CD4-positive, alpha-beta T cell treated with Interleukin-2 at 100 ng/mL for 4 hours (primary cell): Measurements from ENCODE around the gene GRM1.
"Not testable (repeated sequence)": the region's sequence is repeated elsewhere in the genome, so short reads cannot be mapped to it uniquely, and the experiment has no call there.

ENCODE experiments used
- DNase-seq: peaks from one replicate; pipeline ENCODE4 v3.0.0-alpha.2; 2020; ENCODE audit warnings: low spot score

The GRM1 gene

GRCh38 chr6:146191612-146192011, 162.8 kb downstream of the GRM1 start:
- DNase-seq: no peak

GRCh38 chr6:146194434-146194833, 165.6 kb downstream of the GRM1 start:
- no peak for DNase-seq

- no peak for DNase-seq
Observed at GRCh38 chr6:146200176-146200575, 171.3 kb downstream of the GRM1 start.

GRCh38 chr6:146202570-146202969, 173.7 kb downstream of the GRM1 start:
- no peak for DNase-seq

- DNase-seq: no peak
Observed at GRCh38 chr6:146209942-146210341, 181.1 kb downstream of the GRM1 start.

- DNase-seq: no peak
Observed at GRCh38 chr6:146210406-146211083, 181.7 kb downstream of the GRM1 start.

- no peak for DNase-seq
Observed at GRCh38 chr6:146211646-146212045, 182.8 kb downstream of the GRM1 start.

- DNase-seq: no peak
Observed at GRCh38 chr6:146212781-146213180, 183.9 kb downstream of the GRM1 start.

- no peak for DNase-seq
Observed at GRCh38 chr6:146219101-146219500, 190.2 kb downstream of the GRM1 start.

- no peak for DNase-seq
Observed at GRCh38 chr6:146224449-146224848, 195.6 kb downstream of the GRM1 start.

GRCh38 chr6:146224988-146225387, 196.1 kb downstream of the GRM1 start:
- DNase-seq: no peak

GRCh38 chr6:146240322-146240721, 211.5 kb downstream of the GRM1 start:
- no peak for DNase-seq

GRCh38 chr6:146240807-146241206, 211.9 kb downstream of the GRM1 start:
- DNase-seq: no peak

GRCh38 chr6:146243646-146244045, 214.8 kb downstream of the GRM1 start:
- not testable (repeated sequence) for DNase-seq

GRCh38 chr6:146244630-146245143, 215.8 kb downstream of the GRM1 start:
- DNase-seq: no peak

GRCh38 chr6:146246028-146246427, 217.2 kb downstream of the GRM1 start:
- no peak for DNase-seq

GRCh38 chr6:146253691-146254090, 224.8 kb downstream of the GRM1 start:
- no peak for DNase-seq

GRCh38 chr6:146258206-146258605, 229.3 kb downstream of the GRM1 start:
- no peak for DNase-seq

GRCh38 chr6:146260886-146261285, 232.0 kb downstream of the GRM1 start:
- no peak for DNase-seq

GRCh38 chr6:146265056-146265455, 236.2 kb downstream of the GRM1 start:
- no peak for DNase-seq

- DNase-seq: no peak
Observed at GRCh38 chr6:146267447-146267846, 238.6 kb downstream of the GRM1 start.

- DNase-seq: no peak
Observed at GRCh38 chr6:146267946-146268345, 239.1 kb downstream of the GRM1 start.

- DNase-seq: no peak
Observed at GRCh38 chr6:146269482-146269881, 240.6 kb downstream of the GRM1 start.

GRCh38 chr6:146271163-146271562, 242.3 kb downstream of the GRM1 start:
- not testable (repeated sequence) for DNase-seq
